Smooth muscle cell (in vitro differentiated cells): ENCODE data around the gene ISG15. TPM values are rescaled to one million over a fixed set of nuclear protein-coding genes. Genes with fewer than 3 reads are reported as not detected.

ENCODE experiments used
- DNase-seq: peaks from one replicate; lab custom pipeline; 2025; ENCODE audit not compliant: unreplicated experiment; lab: John Stamatoyannopoulos, UW
- H2AFZ ChIP-seq: fragments of 200-600 bp; sonication (generic); 2 replicates; pipeline ENCODE4 v1.6.0; 2016; ENCODE audit warnings: antibody characterized with exemption, low read depth, mild to moderate bottlenecking
- H3F3A ChIP-seq: fragments of 200-600 bp; sonication (generic); 2 replicates; pipeline ENCODE4 v1.6.0; 2017; ENCODE audit warnings: antibody characterized with exemption, low read depth
- H3K27ac ChIP-seq: fragments of 200-600 bp; sonication (generic); 2 replicates; pipeline ENCODE4 v1.5.1; 2016; ENCODE audit warnings: low read depth, mild to moderate bottlenecking
- H3K27me3 ChIP-seq: fragments of 200-600 bp; sonication (generic); 2 replicates; pipeline ENCODE4 v1.6.1; 2016; ENCODE audit warnings: low read depth, mild to moderate bottlenecking
- H3K36me3 ChIP-seq: fragments of 200-600 bp; sonication (generic); 2 replicates; pipeline ENCODE4 v1.5.1; 2016; ENCODE audit warnings: low read depth
- H3K4me1 ChIP-seq: fragments of 200-600 bp; sonication (generic); 2 replicates; pipeline ENCODE4 v1.5.1; 2016; ENCODE audit warnings: low read depth
- H3K4me2 ChIP-seq: fragments of 200-600 bp; sonication (generic); 2 replicates; pipeline ENCODE4 v1.6.0; 2016; ENCODE audit warnings: mild to moderate bottlenecking
- H3K4me3 ChIP-seq: fragments of 200-600 bp; sonication (generic); 2 replicates; pipeline ENCODE4 v1.5.1; 2016; ENCODE audit warnings: mild to moderate bottlenecking
- H3K79me2 ChIP-seq: fragments of 200-600 bp; sonication (generic); 2 replicates; pipeline ENCODE4 v1.6.0; 2016; ENCODE audit warnings: low read depth, mild to moderate bottlenecking
- H3K9ac ChIP-seq: fragments of 200-600 bp; sonication (generic); 2 replicates; pipeline ENCODE4 v1.6.0; 2016; ENCODE audit warnings: low read depth
- H3K9me3 ChIP-seq: fragments of 200-600 bp; sonication (generic); replicated peaks from 2 replicates; pipeline ENCODE4 v1.5.1; 2016; ENCODE audit warnings: low read depth
- H4K20me1 ChIP-seq: fragments of 200-600 bp; sonication (generic); 2 replicates; pipeline ENCODE4 v1.6.0; 2016; ENCODE audit warnings: low read depth
- WGBS: methylation state at CpG from one replicate; pipeline ENCODE4 v1.1.7; 2016; ENCODE audit warnings: low lambda C conversion rate; 5-methylcytosine and 5-hydroxymethylcytosine counted together
- polyA plus RNA-seq: library from polyadenylated mRNA; unstranded; fragments of >200 nt; fragmentation: Nextera tagmentation; extraction: Ambion mirVana; gene quantifications from 2 replicates; pipeline ENCODE4 v1.2.1, GENCODE V29; 2016
- total RNA-seq: library from RNA; depleted of rRNA; stranded (reverse); fragments of >200 nt; gene quantifications from 2 replicates; pipeline ENCODE4 v1.2.3, GENCODE V29; 2014
- TF ChIP-seq, protein P1 (sequence below): fragments of 200-600 bp; sonication (generic); IDR thresholded peaks from 2 replicates; pipeline ENCODE4 v1.5.1; 2017; ENCODE audit warnings: borderline replicate concordance, mild to moderate bottlenecking, antibody characterized with exemption; ENCODE audit not compliant: insufficient read depth, poor library complexity, severe bottlenecking

Gene ISG15
- total and polyA plus RNA-seq, 2 experiments from 2014 or later, result 109 to 147 TPM

DNA sequence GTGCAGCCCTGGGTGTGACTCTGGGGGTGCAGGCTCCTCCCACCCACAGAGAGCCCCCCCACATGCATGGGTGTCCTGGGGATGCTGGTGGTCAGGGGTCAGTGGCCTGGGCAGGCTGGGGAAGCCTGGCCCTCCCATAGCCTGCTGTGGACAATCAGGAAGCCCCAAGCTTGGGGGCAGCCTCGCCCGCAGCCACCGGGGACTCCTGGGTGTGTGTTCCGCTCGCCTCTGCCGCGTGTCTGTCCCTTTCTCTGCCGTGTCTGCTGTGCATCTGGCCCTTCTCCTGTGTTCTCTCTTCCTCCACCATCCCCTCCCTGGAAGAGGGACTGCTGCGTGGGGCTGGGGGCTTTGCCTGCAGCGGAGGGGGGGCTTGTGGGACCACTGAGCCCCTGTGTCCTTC, 29.5 kb downstream of the ISG15 start:
- H3K36me3 ChIP-seq, result no peaks in the 10 kb centered on the region
- H3K79me2 ChIP-seq, result no peaks in the 10 kb centered on the region
- 98% methylated on average over 10 of the region's 10 CpGs for WGBS
- no peak overlapping the region for H3K4me2 ChIP-seq
- H3K27me3 ChIP-seq, result peaks cover 11% of the 10 kb centered on the region
- H3K4me3 ChIP-seq, result no peak overlapping the region
- TF ChIP-seq, protein P1, sequence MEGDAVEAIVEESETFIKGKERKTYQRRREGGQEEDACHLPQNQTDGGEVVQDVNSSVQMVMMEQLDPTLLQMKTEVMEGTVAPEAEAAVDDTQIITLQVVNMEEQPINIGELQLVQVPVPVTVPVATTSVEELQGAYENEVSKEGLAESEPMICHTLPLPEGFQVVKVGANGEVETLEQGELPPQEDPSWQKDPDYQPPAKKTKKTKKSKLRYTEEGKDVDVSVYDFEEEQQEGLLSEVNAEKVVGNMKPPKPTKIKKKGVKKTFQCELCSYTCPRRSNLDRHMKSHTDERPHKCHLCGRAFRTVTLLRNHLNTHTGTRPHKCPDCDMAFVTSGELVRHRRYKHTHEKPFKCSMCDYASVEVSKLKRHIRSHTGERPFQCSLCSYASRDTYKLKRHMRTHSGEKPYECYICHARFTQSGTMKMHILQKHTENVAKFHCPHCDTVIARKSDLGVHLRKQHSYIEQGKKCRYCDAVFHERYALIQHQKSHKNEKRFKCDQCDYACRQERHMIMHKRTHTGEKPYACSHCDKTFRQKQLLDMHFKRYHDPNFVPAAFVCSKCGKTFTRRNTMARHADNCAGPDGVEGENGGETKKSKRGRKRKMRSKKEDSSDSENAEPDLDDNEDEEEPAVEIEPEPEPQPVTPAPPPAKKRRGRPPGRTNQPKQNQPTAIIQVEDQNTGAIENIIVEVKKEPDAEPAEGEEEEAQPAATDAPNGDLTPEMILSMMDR, result no peak
- DNase-seq, result no peak
- H4K20me1 ChIP-seq, result peaks cover 48% of the 10 kb centered on the region
- H3K27ac ChIP-seq, result no peak overlapping the region
- peaks cover 10% of the 10 kb centered on the region for H3K4me1 ChIP-seq
- H3F3A ChIP-seq, result no peaks in the 10 kb centered on the region
- no peak overlapping the region for H3K9ac ChIP-seq
- H3K9me3 ChIP-seq, result no peaks in the 10 kb centered on the region
- no peak overlapping the region for H2AFZ ChIP-seq

DNA sequence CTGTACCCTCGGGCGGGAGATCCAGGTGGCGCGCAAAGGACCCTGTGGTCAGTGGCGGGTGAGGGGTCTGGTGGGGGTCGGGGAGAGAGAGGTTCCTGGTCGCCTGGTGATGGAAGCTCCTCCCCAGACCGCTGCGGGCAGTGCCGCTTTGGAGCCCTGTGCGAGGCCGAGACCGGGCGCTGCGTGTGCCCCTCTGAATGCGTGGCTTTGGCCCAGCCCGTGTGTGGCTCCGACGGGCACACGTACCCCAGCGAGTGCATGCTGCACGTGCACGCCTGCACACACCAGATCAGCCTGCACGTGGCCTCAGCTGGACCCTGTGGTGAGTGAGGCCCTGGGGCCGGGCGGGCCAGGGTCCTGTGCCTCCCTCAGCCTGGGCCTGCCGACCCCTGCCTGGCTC, 30.1 kb downstream of the ISG15 start:
- no peak overlapping the region for H3K27ac ChIP-seq
- TF ChIP-seq, protein P1, result no peak
- H3K79me2 ChIP-seq, result no peaks in the 10 kb centered on the region
- DNase-seq, result no peak
- 99% methylated on average over 26 of the region's 27 CpGs for WGBS
- peaks cover 42% of the 10 kb centered on the region for H4K20me1 ChIP-seq
- no peak overlapping the region for H3K4me3 ChIP-seq
- no peaks in the 10 kb centered on the region for H3K36me3 ChIP-seq
- H3K4me1 ChIP-seq, result peaks cover 10% of the 10 kb centered on the region
- H3K9me3 ChIP-seq, result no peaks in the 10 kb centered on the region
- H2AFZ ChIP-seq, result no peak overlapping the region
- H3K9ac ChIP-seq, result no peak overlapping the region
- peaks cover 8% of the 10 kb centered on the region for H3K27me3 ChIP-seq
- H3K4me2 ChIP-seq, result no peak overlapping the region
- no peaks in the 10 kb centered on the region for H3F3A ChIP-seq

DNA sequence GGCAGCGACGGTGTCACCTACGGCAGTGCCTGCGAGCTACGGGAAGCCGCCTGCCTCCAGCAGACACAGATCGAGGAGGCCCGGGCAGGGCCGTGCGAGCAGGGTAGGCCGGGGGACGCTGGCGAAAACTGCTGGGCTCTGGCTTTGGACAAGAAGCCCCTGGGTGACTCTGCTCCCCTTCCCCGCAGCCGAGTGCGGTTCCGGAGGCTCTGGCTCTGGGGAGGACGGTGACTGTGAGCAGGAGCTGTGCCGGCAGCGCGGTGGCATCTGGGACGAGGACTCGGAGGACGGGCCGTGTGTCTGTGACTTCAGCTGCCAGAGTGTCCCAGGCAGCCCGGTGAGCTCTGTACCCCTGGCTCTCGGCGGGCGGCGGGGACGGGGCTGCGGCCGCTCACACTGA, 30.6 kb downstream of the ISG15 start:
- TF ChIP-seq, protein P1, result no peak
- no peak overlapping the region for H2AFZ ChIP-seq
- DNase-seq, result no peak
- no peaks in the 10 kb centered on the region for H3F3A ChIP-seq
- peaks cover 10% of the 10 kb centered on the region for H3K4me1 ChIP-seq
- H3K4me3 ChIP-seq, result no peak overlapping the region
- no peaks in the 10 kb centered on the region for H3K79me2 ChIP-seq
- H3K27ac ChIP-seq, result no peak overlapping the region
- H4K20me1 ChIP-seq, result peaks cover 37% of the 10 kb centered on the region
- peaks cover 7% of the 10 kb centered on the region for H3K27me3 ChIP-seq
- H3K4me2 ChIP-seq, result no peak overlapping the region
- WGBS, result 98% methylated on average over 32 of the region's 33 CpGs
- no peak overlapping the region for H3K9ac ChIP-seq
- H3K9me3 ChIP-seq, result no peaks in the 10 kb centered on the region
- H3K36me3 ChIP-seq, result no peaks in the 10 kb centered on the region

DNA sequence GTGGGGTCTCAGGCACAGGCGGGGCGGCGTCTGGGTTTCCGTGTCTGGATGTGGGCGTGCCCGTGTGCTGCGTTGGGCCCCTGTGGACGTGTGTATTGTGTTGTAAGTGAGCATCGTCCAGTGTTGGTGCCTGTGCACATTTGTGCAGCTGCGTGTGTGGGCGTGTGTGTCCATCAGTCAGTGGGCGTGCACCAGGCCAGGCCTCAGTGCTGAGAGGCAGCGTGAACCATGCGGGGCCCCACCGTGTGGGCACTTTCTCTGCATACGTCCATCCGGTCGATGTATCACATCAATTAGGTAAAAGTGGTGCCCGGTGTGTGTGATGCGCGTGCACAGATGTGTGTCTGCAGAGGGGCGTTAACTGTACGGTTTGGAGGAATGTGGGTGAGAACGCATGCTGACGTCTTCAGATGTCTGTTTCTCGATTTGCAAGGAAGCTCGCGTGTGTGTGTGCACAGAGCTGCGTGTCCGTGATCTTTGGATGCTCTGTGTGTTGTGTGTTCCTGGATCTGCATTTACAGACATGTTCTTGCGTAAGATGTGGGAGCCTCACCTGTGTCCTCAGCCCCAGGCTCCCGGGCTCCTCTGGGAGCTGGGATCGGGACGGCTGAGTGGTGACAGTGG, 31.3 kb downstream of the ISG15 start:
- Histone ChIP-seq H3K9ac (no peak overlapping the region), H3K4me3 (no peak overlapping the region), H3K4me2 (no peak overlapping the region), H3K9me3 (no peaks in the 10 kb centered on the region), H3F3A (no peaks in the 10 kb centered on the region), H2AFZ (no peak overlapping the region), H3K36me3 (no peaks in the 10 kb centered on the region), H3K27me3 (peaks cover 7% of the 10 kb centered on the region), H4K20me1 (peaks cover 31% of the 10 kb centered on the region), H3K79me2 (no peaks in the 10 kb centered on the region), H3K27ac (no peak overlapping the region), H3K4me1 (peaks cover 10% of the 10 kb centered on the region)
- 95% methylated on average over 34 of the region's 34 CpGs for WGBS
- TF ChIP-seq, protein P1, result no peak
- no peak for DNase-seq
